ENCODE measurements around the gene MVB12B.

MVB12B gene

GRCh38 chr9:126519660-126520420, 193.2 kb downstream of the MVB12B start:
- H3K9me3 Mint-ChIP-seq, result no peaks in the 10 kb centered on the region
- no peaks in the 10 kb centered on the region for H3K36me3 Mint-ChIP-seq (ENCODE audit: low read depth)
- peak overlapping the region; percentile 92 for H3K27ac Mint-ChIP-seq
- no peak overlapping the region for H3K4me3 Mint-ChIP-seq
- peaks cover 73% of the 10 kb centered on the region for H3K4me1 Mint-ChIP-seq (ENCODE audit: low read depth)
- intact Hi-C loops (cut with micrococcal nuclease), result no loop called here
- no peaks in the 10 kb centered on the region for H3K27me3 Mint-ChIP-seq

GRCh38 chr9:126520453-126520852, 193.8 kb downstream of the MVB12B start:
- peaks cover 73% of the 10 kb centered on the region for H3K4me1 Mint-ChIP-seq (ENCODE audit: low read depth)
- H3K27me3 Mint-ChIP-seq, result no peaks in the 10 kb centered on the region
- no peaks in the 10 kb centered on the region for H3K9me3 Mint-ChIP-seq
- peak overlapping the region; percentile 92 for H3K27ac Mint-ChIP-seq
- intact Hi-C loops (cut with micrococcal nuclease), result no loop called here
- no peaks in the 10 kb centered on the region for H3K36me3 Mint-ChIP-seq (ENCODE audit: low read depth)
- H3K4me3 Mint-ChIP-seq, result no peak overlapping the region

GRCh38 chr9:126521089-126521488, 194.5 kb downstream of the MVB12B start:
- H3K27me3 Mint-ChIP-seq, result no peaks in the 10 kb centered on the region
- H3K9me3 Mint-ChIP-seq, result no peaks in the 10 kb centered on the region
- intact Hi-C loops (cut with micrococcal nuclease), result no loop called here
- H3K4me3 Mint-ChIP-seq, result no peak overlapping the region
- H3K36me3 Mint-ChIP-seq (ENCODE audit: low read depth), result no peaks in the 10 kb centered on the region
- peaks cover 74% of the 10 kb centered on the region for H3K4me1 Mint-ChIP-seq (ENCODE audit: low read depth)
- H3K27ac Mint-ChIP-seq, result peak overlapping the region; percentile 59

GRCh38 chr9:126521551-126521950, 194.9 kb downstream of the MVB12B start:
- Mint-ChIP-seq H3K4me3 (no peak overlapping the region), H3K36me3 (ENCODE audit: low read depth) (no peaks in the 10 kb centered on the region), H3K27ac (peak overlapping the region; percentile 80), H3K4me1 (ENCODE audit: low read depth) (peaks cover 74% of the 10 kb centered on the region), H3K27me3 (no peaks in the 10 kb centered on the region), H3K9me3 (no peaks in the 10 kb centered on the region)
- intact Hi-C loops (cut with micrococcal nuclease), result no loop called here

GRCh38 chr9:126521976-126522590, 195.5 kb downstream of the MVB12B start:
- Mint-ChIP-seq H3K27ac (peak overlapping the region; percentile 80), H3K27me3 (peaks cover 1% of the 10 kb centered on the region), H3K36me3 (ENCODE audit: low read depth) (no peaks in the 10 kb centered on the region), H3K4me3 (no peak overlapping the region), H3K9me3 (no peaks in the 10 kb centered on the region), H3K4me1 (ENCODE audit: low read depth) (peaks cover 74% of the 10 kb centered on the region)
- intact Hi-C loops (cut with micrococcal nuclease), result no loop called here

GRCh38 chr9:126522612-126523356, 196.2 kb downstream of the MVB12B start:
- Mint-ChIP-seq H3K27me3 (peaks cover 3% of the 10 kb centered on the region), H3K27ac (peak overlapping the region; percentile 80), H3K36me3 (ENCODE audit: low read depth) (no peaks in the 10 kb centered on the region), H3K4me3 (peak overlapping the region; percentile 56), H3K4me1 (ENCODE audit: low read depth) (peaks cover 78% of the 10 kb centered on the region), H3K9me3 (no peaks in the 10 kb centered on the region)
- intact Hi-C loops (cut with micrococcal nuclease), result no loop called here

- H3K9me3 Mint-ChIP-seq, result no peaks in the 10 kb centered on the region
- peak overlapping the region; percentile 80 for H3K27ac Mint-ChIP-seq
- no peaks in the 10 kb centered on the region for H3K36me3 Mint-ChIP-seq (ENCODE audit: low read depth)
- intact Hi-C loops (cut with micrococcal nuclease), result no loop called here
- H3K27me3 Mint-ChIP-seq, result peaks cover 6% of the 10 kb centered on the region
- peak overlapping the region; percentile 57 for H3K4me3 Mint-ChIP-seq
- H3K4me1 Mint-ChIP-seq (ENCODE audit: low read depth), result peaks cover 80% of the 10 kb centered on the region
Observed at GRCh38 chr9:126523611-126524111, 197.0 kb downstream of the MVB12B start.

GRCh38 chr9:126524353-126525077, 197.9 kb downstream of the MVB12B start:
- intact Hi-C loops (cut with micrococcal nuclease), result loop anchor here (1.0 kb wide), 1 partner anchor 7 kb away; no protein-coding TSS in a partner anchor
- Mint-ChIP-seq H3K4me1 (ENCODE audit: low read depth) (peaks cover 71% of the 10 kb centered on the region), H3K36me3 (ENCODE audit: low read depth) (no peaks in the 10 kb centered on the region), H3K4me3 (peak overlapping the region; percentile 57), H3K27ac (peak overlapping the region; percentile 80), H3K27me3 (peaks cover 6% of the 10 kb centered on the region), H3K9me3 (no peaks in the 10 kb centered on the region)

GRCh38 chr9:126526218-126527108, 199.8 kb downstream of the MVB12B start:
- intact Hi-C loops (cut with micrococcal nuclease), result no loop called here
- peaks cover 6% of the 10 kb centered on the region for H3K27me3 Mint-ChIP-seq
- no peaks in the 10 kb centered on the region for H3K9me3 Mint-ChIP-seq
- peaks cover 72% of the 10 kb centered on the region for H3K4me1 Mint-ChIP-seq (ENCODE audit: low read depth)
- H3K27ac Mint-ChIP-seq, result peak overlapping the region; percentile 80
- peak overlapping the region; percentile 57 for H3K4me3 Mint-ChIP-seq
- H3K36me3 Mint-ChIP-seq (ENCODE audit: low read depth), result no peaks in the 10 kb centered on the region

- H3K9me3 Mint-ChIP-seq, result no peaks in the 10 kb centered on the region
- H3K36me3 Mint-ChIP-seq (ENCODE audit: low read depth), result no peaks in the 10 kb centered on the region
- intact Hi-C loops (cut with micrococcal nuclease), result no loop called here
- H3K27me3 Mint-ChIP-seq, result peaks cover 6% of the 10 kb centered on the region
- peaks cover 76% of the 10 kb centered on the region for H3K4me1 Mint-ChIP-seq (ENCODE audit: low read depth)
- H3K27ac Mint-ChIP-seq, result peak overlapping the region; percentile 80
- no peak overlapping the region for H3K4me3 Mint-ChIP-seq
Observed at GRCh38 chr9:126527109-126527825, 200.6 kb downstream of the MVB12B start.

- no peaks in the 10 kb centered on the region for H3K36me3 Mint-ChIP-seq (ENCODE audit: low read depth)
- peaks cover 6% of the 10 kb centered on the region for H3K27me3 Mint-ChIP-seq
- no peak overlapping the region for H3K4me3 Mint-ChIP-seq
- H3K9me3 Mint-ChIP-seq, result no peaks in the 10 kb centered on the region
- intact Hi-C loops (cut with micrococcal nuclease), result no loop called here
- H3K27ac Mint-ChIP-seq, result peak overlapping the region; percentile 80
- peaks cover 76% of the 10 kb centered on the region for H3K4me1 Mint-ChIP-seq (ENCODE audit: low read depth)
Observed at GRCh38 chr9:126528111-126528510, 201.5 kb downstream of the MVB12B start.

- H3K27me3 Mint-ChIP-seq, result peaks cover 6% of the 10 kb centered on the region
- H3K9me3 Mint-ChIP-seq, result no peaks in the 10 kb centered on the region
- intact Hi-C loops (cut with micrococcal nuclease), result no loop called here
- H3K4me3 Mint-ChIP-seq, result no peak overlapping the region
- no peaks in the 10 kb centered on the region for H3K36me3 Mint-ChIP-seq (ENCODE audit: low read depth)
- H3K4me1 Mint-ChIP-seq (ENCODE audit: low read depth), result peaks cover 76% of the 10 kb centered on the region
- no peak overlapping the region for H3K27ac Mint-ChIP-seq
Observed at GRCh38 chr9:126528915-126529314, 202.3 kb downstream of the MVB12B start.
